ENCODE data around the gene TAB2.

DNA sequence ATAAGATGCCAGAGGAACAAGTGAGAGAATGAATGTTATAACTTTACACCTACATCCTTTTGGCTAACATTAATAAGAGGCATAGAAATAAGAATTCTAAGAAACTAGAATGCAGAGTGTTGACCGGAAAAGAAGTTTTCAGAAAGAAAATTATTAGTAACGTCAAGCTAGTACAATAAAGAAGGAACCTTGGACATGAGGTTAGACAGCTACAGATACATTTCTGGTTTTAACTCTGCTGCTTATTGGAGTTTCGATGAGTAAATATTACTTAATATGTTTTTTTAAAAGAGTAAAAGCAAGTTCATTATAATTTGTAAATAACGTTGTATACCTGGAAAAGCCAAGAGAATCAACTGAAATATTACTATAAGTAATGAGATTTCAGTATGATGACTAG, 22.7 kb downstream of the TAB2 start:
- TF ChIP-seq, protein P1, sequence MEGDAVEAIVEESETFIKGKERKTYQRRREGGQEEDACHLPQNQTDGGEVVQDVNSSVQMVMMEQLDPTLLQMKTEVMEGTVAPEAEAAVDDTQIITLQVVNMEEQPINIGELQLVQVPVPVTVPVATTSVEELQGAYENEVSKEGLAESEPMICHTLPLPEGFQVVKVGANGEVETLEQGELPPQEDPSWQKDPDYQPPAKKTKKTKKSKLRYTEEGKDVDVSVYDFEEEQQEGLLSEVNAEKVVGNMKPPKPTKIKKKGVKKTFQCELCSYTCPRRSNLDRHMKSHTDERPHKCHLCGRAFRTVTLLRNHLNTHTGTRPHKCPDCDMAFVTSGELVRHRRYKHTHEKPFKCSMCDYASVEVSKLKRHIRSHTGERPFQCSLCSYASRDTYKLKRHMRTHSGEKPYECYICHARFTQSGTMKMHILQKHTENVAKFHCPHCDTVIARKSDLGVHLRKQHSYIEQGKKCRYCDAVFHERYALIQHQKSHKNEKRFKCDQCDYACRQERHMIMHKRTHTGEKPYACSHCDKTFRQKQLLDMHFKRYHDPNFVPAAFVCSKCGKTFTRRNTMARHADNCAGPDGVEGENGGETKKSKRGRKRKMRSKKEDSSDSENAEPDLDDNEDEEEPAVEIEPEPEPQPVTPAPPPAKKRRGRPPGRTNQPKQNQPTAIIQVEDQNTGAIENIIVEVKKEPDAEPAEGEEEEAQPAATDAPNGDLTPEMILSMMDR (IDR thresholded peaks at IDR 0.05), result no peak
- TF ChIP-seq EP300 (IDR thresholded peaks at IDR 0.05) (no peak), POLR2A (IDR thresholded peaks at IDR 0.05) (no peak)
